ENCODE measurements around the gene CHCHD1.
"Not testable (repeated sequence)": the region's sequence is repeated elsewhere in the genome, so short reads cannot be mapped to it uniquely, and the experiment has no call there.

The CHCHD1 gene

GRCh38 chr10:73795491-73795890 is 13.6 kb downstream of the CHCHD1 start:
- not testable (repeated sequence) for DNase-seq

- not testable (repeated sequence) for DNase-seq
Measured at GRCh38 chr10:73796035-73796434, 14.2 kb downstream of the CHCHD1 start.

GRCh38 chr10:73796766-73797165 is 14.9 kb downstream of the CHCHD1 start:
- no peak for DNase-seq

GRCh38 chr10:73797324-73798025 is 15.6 kb downstream of the CHCHD1 start:
- DNase-seq, result no peak

- no peak for DNase-seq
Measured at GRCh38 chr10:73798087-73798486, 16.2 kb downstream of the CHCHD1 start.

- no peak for DNase-seq
Measured at GRCh38 chr10:73798927-73799560, 17.2 kb downstream of the CHCHD1 start.

- no peak for DNase-seq
Measured at GRCh38 chr10:73799899-73800559, 18.2 kb downstream of the CHCHD1 start.

GRCh38 chr10:73800560-73801252 is 18.9 kb downstream of the CHCHD1 start:
- DNase-seq, result no peak

- no peak for DNase-seq
Measured at GRCh38 chr10:73801253-73801590, 19.4 kb downstream of the CHCHD1 start.

GRCh38 chr10:73802276-73802991 is 20.6 kb downstream of the CHCHD1 start:
- DNase-seq, result no peak

GRCh38 chr10:73803680-73804286 is 21.9 kb downstream of the CHCHD1 start:
- DNase-seq, result peak in 1 of 5 experiments; percentile 24

- no peak for DNase-seq
Measured at GRCh38 chr10:73806176-73806950, 24.5 kb downstream of the CHCHD1 start.

- DNase-seq, result no peak
Measured at GRCh38 chr10:73807471-73807870, 25.6 kb downstream of the CHCHD1 start.

GRCh38 chr10:73808021-73808815 is 26.4 kb downstream of the CHCHD1 start:
- no peak for DNase-seq

GRCh38 chr10:73809061-73809818 is 27.4 kb downstream of the CHCHD1 start:
- DNase-seq, result no peak

- peak in 1 of 5 experiments; percentile 60 for DNase-seq
Measured at GRCh38 chr10:73810358-73810734, 28.5 kb downstream of the CHCHD1 start.

- DNase-seq, result peak; percentile 25 to 86 (median 54)
Measured at GRCh38 chr10:73810735-73811465, 29.1 kb downstream of the CHCHD1 start.

- DNase-seq, result no peak
Measured at GRCh38 chr10:73812657-73813056, 30.8 kb downstream of the CHCHD1 start.

GRCh38 chr10:73813333-73813732 is 31.5 kb downstream of the CHCHD1 start:
- DNase-seq, result no peak
